Muscle of leg (tissue), 16 donors: ENCODE results near the gene POLA2. TPM values are rescaled to one million over a fixed set of nuclear protein-coding genes. Genes with fewer than 3 reads are reported as not detected.

Source experiments
- DNase-seq: peaks from one replicate; pipeline ENCODE4 v3.0.0; 2013
- H3K27ac ChIP-seq: one replicate; pipeline ENCODE4 v1.5.1; 2013; ENCODE audit warnings: mild to moderate bottlenecking, low read length, control low read depth
- H3K27me3 ChIP-seq: one replicate; pipeline ENCODE4 v1.6.1; 2013; ENCODE audit warnings: low read length; ENCODE audit not compliant: control insufficient read depth, insufficient read depth
- H3K36me3 ChIP-seq: one replicate; pipeline ENCODE4 v1.6.1; 2013; ENCODE audit warnings: low read length; ENCODE audit not compliant: control insufficient read depth, insufficient read depth
- H3K4me1 ChIP-seq: one replicate; pipeline ENCODE4 v1.6.1; 2013; ENCODE audit warnings: low read length; ENCODE audit not compliant: control insufficient read depth, insufficient read depth
- H3K4me3 ChIP-seq: one replicate; pipeline ENCODE4 v1.5.1; 2013; ENCODE audit warnings: low read length, control low read depth
- H3K9me3 ChIP-seq: replicated peaks from 2 replicates; pipeline ENCODE4 v1.6.1; 2013; ENCODE audit warnings: low read depth, low read length; ENCODE audit not compliant: control insufficient read depth
- WGBS: methylation state at CpG from one replicate; pipeline ENCODE4 v1.1.5; 2013; ENCODE audit warnings: missing lambda C conversion rate; ENCODE audit not compliant: insufficient coverage; 5-methylcytosine and 5-hydroxymethylcytosine counted together
- long read RNA-seq, 11 donors: transcript quantifications; one replicate each; lab custom pipeline, GENCODE V29; 2026
- polyA plus RNA-seq, 8 donors: library from polyadenylated mRNA; unstranded; fragments of 120-200 nt; gene quantifications; one replicate each; pipeline versions ENCODE4 v1.2.1 to v1.2.3, GENCODE V29; 2013; ENCODE audit warnings: inconsistent platforms in 1 of 8, low replicate concordance in 1 of 8; ENCODE audit not compliant: insufficient read length in 8 of 8, insufficient read depth in 1 of 8
- total RNA-seq: library from RNA; stranded (reverse); fragments of 120-200 nt; gene quantifications from one replicate; pipeline ENCODE4 v1.2.4, GENCODE V29; 2013

The POLA2 gene, protein sequence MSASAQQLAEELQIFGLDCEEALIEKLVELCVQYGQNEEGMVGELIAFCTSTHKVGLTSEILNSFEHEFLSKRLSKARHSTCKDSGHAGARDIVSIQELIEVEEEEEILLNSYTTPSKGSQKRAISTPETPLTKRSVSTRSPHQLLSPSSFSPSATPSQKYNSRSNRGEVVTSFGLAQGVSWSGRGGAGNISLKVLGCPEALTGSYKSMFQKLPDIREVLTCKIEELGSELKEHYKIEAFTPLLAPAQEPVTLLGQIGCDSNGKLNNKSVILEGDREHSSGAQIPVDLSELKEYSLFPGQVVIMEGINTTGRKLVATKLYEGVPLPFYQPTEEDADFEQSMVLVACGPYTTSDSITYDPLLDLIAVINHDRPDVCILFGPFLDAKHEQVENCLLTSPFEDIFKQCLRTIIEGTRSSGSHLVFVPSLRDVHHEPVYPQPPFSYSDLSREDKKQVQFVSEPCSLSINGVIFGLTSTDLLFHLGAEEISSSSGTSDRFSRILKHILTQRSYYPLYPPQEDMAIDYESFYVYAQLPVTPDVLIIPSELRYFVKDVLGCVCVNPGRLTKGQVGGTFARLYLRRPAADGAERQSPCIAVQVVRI
- total RNA-seq (18.8 TPM), polyA plus RNA-seq (10 to 100 TPM; 35.4 to 64.7 (median 51.6) TPM)
- long read RNA-seq, donor 1, partial matches to known transcripts, result 8 of 10 reads
- long read RNA-seq, donor 1, other reads (novel, unspliced or antisense), result 0 of 10 reads
- long read RNA-seq, donor 2, result 0 reads
- long read RNA-seq, donor 3, partial matches to known transcripts, result 11 of 13 reads
- long read RNA-seq, donor 3, other reads (novel, unspliced or antisense), result 0 of 13 reads
- long read RNA-seq, donor 4, partial matches to known transcripts, result 10 of 10 reads
- long read RNA-seq, donor 4, other reads (novel, unspliced or antisense), result 0 of 10 reads
- long read RNA-seq, donor 5, partial matches to known transcripts, result 63 of 70 reads
- long read RNA-seq, donor 5, other reads (novel, unspliced or antisense), result 0 of 70 reads
- long read RNA-seq, donor 6, partial matches to known transcripts, result 47 of 49 reads
- long read RNA-seq, donor 6, other reads (novel, unspliced or antisense), result 0 of 49 reads
- long read RNA-seq, donor 7, partial matches to known transcripts, result 17 of 19 reads
- long read RNA-seq, donor 7, other reads (novel, unspliced or antisense), result 0 of 19 reads
- long read RNA-seq, donor 8, partial matches to known transcripts, result 12 of 13 reads
- long read RNA-seq, donor 8, other reads (novel, unspliced or antisense), result 0 of 13 reads
- long read RNA-seq, donor 9, partial matches to known transcripts, result 7 of 7 reads
- long read RNA-seq, donor 9, other reads (novel, unspliced or antisense), result 0 of 7 reads
- long read RNA-seq, donor 10, partial matches to known transcripts, result 20 of 26 reads
- long read RNA-seq, donor 10, other reads (novel, unspliced or antisense), result 0 of 26 reads
- long read RNA-seq, donor 11, partial matches to known transcripts, result 19 of 22 reads
- long read RNA-seq, donor 11, other reads (novel, unspliced or antisense), result 0 of 22 reads

DNA sequence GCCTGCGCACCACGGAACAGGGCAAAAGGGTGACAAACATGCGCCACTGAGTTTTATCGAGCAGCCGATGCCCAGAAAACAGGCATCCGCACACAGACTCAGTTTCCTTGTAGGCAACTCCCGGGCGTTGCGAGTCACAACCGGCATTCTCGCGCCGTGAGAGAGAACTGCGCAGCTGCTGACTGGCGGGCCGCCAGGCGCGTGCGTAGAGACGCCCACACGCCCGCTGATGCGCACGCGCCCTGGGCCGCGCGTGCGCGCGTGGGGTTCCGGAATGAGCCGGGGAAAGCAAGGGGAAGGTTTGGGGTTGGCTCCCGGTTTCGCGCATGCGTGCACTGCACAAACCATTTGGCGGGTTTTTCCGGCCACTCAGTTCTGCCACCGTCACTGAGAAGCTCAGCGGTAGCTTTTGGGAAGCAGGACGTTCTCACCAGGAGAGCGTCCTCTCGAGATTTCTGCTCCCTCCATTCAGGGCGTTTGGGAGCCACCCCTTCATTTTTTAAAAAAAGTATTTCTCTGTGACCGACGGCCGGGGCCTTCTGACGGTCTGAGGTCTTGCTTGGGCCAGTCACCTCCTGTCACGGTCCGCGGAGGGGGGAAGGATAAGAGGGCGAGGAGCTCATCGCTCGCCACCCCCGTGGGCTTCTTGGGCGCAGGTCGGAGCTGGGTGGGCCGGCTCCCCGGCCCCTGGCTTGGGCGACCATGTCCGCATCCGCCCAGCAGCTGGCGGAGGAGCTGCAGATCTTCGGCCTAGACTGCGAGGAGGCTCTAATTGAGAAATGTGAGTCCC is at the start of gene POLA2:
TSS of gene POLA2 (plus strand) at position 372 of the 790 bp plus-strand sequence. CDS start at position 703, 331 bp downstream.
- Histone ChIP-seq H3K9me3 (no peaks in the 10 kb centered on the region), H3K27me3 (no peaks in the 10 kb centered on the region), H3K36me3 (no peaks in the 10 kb centered on the region), H3K4me3 (peak within 1 kb of the TSS; percentile 63), H3K27ac (peak within 1 kb of the TSS; percentile 90), H3K4me1 (peaks cover 14% of the 10 kb centered on the region)
- DNase-seq, result peak; percentile 98
- under 1% methylated on average over 64 of the region's 66 CpGs for WGBS

DNA sequence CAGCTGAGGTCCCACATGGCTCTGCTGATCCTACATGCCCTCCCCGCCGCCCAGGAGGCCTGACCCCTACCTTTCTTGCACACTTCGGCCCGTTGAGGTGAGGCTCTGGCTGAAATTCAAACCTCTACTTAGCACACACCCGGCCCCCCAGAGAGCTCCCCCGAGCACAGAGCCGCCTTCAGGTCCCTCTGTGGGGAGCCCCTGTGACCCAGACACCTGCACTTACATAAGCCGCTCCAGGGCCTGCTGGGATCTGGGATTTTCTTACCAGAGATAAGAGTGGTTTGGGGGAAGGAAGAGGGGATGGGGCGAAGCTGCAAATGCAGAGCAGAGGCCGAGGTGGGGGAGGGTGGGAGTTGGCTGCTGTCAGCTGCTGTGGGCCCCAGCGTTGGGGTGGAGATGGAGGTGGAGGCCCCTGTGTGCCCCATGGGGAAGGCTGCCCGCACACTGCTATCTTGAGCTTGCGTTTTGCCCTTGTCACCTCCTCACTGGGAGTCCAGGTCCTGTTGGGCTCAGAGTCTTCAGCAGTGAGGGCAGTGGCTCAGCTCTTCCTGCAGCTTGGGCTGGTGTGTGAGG is 49.4 kb upstream of the POLA2 start:
- Histone ChIP-seq H3K27ac (no peak overlapping the region), H3K4me1 (peaks cover 27% of the 10 kb centered on the region), H3K27me3 (no peaks in the 10 kb centered on the region), H3K9me3 (no peaks in the 10 kb centered on the region), H3K36me3 (peaks cover 45% of the 10 kb centered on the region), H3K4me3 (no peak overlapping the region)
- 47% methylated on average over 5 of the region's 13 CpGs for WGBS
- no peak for DNase-seq

DNA sequence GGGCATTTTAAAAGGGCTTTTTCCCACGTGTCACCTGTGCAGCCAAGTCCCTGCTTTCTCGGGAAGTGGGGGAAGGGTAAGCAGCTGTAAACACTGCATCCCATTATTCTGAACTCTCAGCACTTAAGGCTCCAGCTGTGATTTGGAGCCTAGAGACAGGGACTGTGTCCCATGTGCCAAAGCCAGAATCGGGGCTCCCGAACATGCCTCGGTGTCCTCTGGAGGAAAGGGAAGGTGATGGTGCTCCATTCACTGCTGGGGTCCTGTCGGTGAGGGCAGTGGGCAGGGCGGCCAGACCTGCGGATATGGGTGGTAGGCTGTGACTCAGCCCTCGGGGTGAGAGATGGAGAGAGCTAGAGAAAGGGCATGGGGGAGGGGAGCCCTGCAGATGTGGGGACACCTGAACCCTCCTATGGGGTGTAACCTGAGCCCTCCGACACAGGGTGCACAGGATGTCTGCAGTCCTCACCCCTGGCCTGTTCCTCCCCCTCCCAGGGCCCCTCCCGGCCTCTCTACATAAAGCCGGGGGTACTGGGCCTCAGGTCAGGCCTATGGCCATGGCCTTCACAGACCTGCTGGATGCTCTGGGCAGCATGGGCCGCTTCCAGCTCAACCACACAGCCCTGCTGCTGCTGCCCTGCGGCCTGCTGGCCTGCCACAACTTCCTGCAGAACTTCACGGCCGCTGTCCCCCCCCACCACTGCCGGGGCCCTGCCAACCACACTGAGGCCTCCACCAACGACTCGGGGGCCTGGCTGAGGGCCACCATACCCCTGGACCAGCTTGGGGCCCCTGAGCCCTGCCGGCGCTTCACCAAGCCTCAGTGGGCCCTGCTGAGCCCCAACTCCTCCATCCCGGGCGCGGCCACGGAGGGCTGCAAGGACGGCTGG is 48.2 kb upstream of the POLA2 start:
- H3K27me3 ChIP-seq, result no peaks in the 10 kb centered on the region
- peak; percentile 44 for DNase-seq
- no peaks in the 10 kb centered on the region for H3K9me3 ChIP-seq
- H3K36me3 ChIP-seq, result peaks cover 36% of the 10 kb centered on the region
- H3K4me1 ChIP-seq, result peaks cover 27% of the 10 kb centered on the region
- no peak overlapping the region for H3K27ac ChIP-seq
- 36% methylated on average over 25 of the region's 26 CpGs for WGBS
- H3K4me3 ChIP-seq, result no peak overlapping the region

DNA sequence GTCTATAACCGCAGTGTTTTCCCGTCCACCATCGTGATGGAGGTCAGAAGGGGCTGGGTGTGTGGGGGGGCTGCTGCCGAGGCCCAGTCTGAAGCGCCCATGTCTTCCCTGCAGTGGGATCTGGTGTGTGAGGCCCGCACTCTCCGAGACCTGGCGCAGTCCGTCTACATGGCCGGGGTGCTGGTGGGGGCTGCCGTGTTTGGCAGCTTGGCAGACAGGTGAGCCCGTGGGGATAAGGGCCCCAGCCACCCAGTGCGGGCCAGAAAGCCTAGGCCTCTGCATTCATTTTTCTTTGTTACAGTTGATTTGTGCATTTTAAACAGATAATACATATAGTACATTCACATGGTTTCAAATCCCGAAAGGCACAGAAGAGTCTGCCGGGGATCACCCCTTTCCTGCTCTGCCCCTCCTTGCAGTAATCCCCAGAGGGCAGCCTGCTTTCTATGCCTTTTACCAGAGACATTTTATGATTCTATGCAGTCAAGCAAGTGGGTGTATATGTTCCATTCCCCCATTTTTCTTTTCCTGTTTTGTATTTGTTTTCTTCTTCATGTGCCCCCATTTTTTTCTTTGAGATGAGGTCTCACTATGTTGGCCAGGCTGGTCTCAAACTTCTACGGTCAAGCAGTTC is 47.4 kb upstream of the POLA2 start:
- H3K27ac ChIP-seq, result no peak overlapping the region
- H3K27me3 ChIP-seq, result peaks cover 1% of the 10 kb centered on the region
- H3K4me1 ChIP-seq, result peaks cover 28% of the 10 kb centered on the region
- H3K36me3 ChIP-seq, result peaks cover 29% of the 10 kb centered on the region
- H3K9me3 ChIP-seq, result no peaks in the 10 kb centered on the region
- H3K4me3 ChIP-seq, result no peak overlapping the region
- no peak for DNase-seq
- WGBS, result 56% methylated on average over 9 of the region's 16 CpGs

DNA sequence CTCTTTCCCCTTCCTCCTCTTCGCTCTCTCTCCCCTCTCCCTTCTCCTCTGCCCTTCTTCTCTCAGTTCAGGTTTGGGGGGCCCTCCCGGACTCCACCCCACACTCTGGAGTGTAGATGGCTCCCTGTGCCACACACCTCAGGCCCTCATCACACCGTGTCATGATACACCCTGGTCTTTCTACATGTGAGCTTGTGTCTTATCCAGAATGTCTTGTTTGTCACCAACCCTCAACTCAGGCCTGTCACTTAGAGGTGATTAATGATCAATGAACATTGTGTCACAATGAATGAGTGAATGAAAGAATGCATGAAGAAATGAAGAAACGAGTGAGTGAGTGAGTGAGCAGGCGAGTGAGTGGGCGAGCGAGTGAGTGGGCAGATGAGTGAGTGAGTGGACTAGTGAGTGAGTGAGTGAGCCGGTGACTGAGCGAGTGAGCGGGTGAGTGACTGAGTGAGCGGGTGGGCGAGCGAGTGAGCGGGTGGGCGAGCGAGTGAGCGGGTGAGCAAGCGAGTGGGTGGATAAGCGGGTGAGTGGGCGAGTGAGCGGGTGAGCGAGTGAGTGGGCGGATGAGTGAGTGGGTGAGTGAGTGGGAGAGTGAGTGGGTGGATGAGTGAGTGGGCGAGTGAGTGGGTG is 46.2 kb upstream of the POLA2 start:
- WGBS, result 92% methylated on average over 22 of the region's 24 CpGs
- H3K4me1 ChIP-seq, result peaks cover 34% of the 10 kb centered on the region

DNA sequence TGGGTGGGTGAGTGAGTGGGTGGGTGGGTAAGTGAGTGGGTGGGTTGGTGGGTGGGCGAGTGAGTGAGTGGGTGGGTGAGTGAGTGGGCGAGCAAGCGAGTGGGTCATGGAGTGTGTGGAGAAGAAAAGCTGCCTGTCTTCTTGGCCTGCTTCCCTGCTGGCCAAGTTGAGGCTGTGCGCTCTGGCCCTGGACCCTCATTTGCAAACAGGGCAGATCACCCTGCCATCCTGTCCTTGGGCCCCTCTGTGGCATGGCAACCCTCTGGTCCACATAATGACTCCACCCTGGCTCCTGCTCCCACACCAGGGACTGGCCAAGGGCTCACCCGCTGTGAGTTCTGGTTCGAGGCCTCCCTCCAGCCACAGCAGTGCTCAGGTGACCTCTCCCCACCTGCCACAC is 44.9 kb upstream of the POLA2 start:
- DNase-seq, result no peak
- 77% methylated on average over 3 of the region's 6 CpGs for WGBS
- Histone ChIP-seq H3K4me3 (no peak overlapping the region), H3K27me3 (peaks cover 2% of the 10 kb centered on the region), H3K27ac (no peak overlapping the region), H3K36me3 (peaks cover 4% of the 10 kb centered on the region), H3K9me3 (no peaks in the 10 kb centered on the region), H3K4me1 (peaks cover 27% of the 10 kb centered on the region)

More for the DNA sequence above, 46.2 kb upstream of the POLA2 start:
- peaks cover 2% of the 10 kb centered on the region for H3K27me3 ChIP-seq
- no peak for DNase-seq
- no peak overlapping the region for H3K4me3 ChIP-seq
- H3K27ac ChIP-seq, result no peak overlapping the region
- H3K9me3 ChIP-seq, result no peaks in the 10 kb centered on the region
- H3K36me3 ChIP-seq, result peaks cover 17% of the 10 kb centered on the region

DNA sequence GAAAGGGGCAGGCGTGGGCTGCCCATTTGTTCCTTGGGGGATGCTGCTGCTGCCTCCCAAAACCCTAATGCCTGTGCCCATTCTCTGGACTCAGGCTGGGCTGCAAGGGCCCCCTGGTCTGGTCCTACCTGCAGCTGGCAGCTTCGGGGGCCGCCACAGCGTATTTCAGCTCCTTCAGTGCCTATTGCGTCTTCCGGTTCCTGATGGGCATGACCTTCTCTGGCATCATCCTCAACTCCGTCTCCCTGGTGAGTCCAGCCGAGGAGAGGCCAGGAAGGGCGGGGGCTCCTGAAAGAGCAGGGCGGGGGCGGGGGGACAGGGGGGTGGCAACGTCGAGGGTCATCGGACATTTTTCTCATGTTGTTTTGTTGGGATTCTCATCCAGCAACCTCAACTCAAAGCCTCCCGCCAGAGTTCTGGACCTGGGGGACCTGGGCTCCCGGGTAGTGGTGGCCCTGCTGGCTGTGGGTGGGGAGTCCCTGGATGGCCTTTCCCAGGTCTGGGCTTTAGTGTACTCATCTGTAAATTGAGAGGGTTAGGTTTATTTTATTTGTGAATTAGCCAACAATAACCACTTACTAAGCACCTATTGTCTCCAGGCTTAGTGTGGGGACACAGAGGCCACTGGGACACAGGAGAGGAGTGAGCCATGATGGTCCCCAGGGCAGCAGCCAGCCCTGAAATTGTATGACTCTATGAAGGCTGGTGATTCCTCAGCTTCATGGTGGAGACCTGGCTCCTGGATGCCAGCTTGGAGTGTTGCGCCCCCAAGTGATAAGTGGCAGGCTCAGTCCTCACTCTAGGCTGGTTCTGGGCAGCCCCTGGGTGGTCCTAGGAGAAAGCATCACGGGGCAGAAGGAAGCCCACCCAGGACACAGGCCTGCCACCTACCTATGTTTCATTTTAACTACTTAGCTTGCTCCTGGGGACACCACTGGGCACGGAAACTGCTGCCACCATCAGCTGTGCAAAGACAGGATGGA is 44.0 kb upstream of the POLA2 start:
- Histone ChIP-seq H3K9me3 (no peaks in the 10 kb centered on the region), H3K4me1 (peaks cover 18% of the 10 kb centered on the region), H3K27ac (no peak overlapping the region), H3K4me3 (no peak overlapping the region), H3K36me3 (no peaks in the 10 kb centered on the region), H3K27me3 (peaks cover 2% of the 10 kb centered on the region)
- no peak for DNase-seq
- WGBS, result 90% methylated on average over 5 of the region's 19 CpGs
